SJSA1 (cell line): ENCODE results near the gene THPO. TPM values are rescaled to one million over a fixed set of nuclear protein-coding genes. Genes with fewer than 3 reads are reported as not detected.

Experiments
- DNase-seq, 2 experiments: peaks; one replicate each; pipeline ENCODE4 v3.0.0-alpha.2; 2015 to 2020; ENCODE audit warnings: low spot score in 2 of 2, low read depth in 1 of 2
- H3K27ac ChIP-seq: fragments of 250-450 bp; sonication (Bioruptor Pico); 2 replicates; pipeline ENCODE4 v1.5.1; 2020; ENCODE audit warnings: mild to moderate bottlenecking, moderate library complexity
- H3K27me3 ChIP-seq: fragments of 250-450 bp; sonication (Bioruptor Pico); replicated peaks from 2 replicates; pipeline ENCODE4 v1.5.1; 2020; ENCODE audit warnings: mild to moderate bottlenecking, moderate library complexity
- H3K36me3 ChIP-seq: fragments of 250-450 bp; sonication (Bioruptor Pico); 2 replicates; pipeline ENCODE4 v1.5.1; 2020; ENCODE audit warnings: mild to moderate bottlenecking
- H3K4me1 ChIP-seq: fragments of 250-450 bp; sonication (Bioruptor Pico); replicated peaks from 2 replicates; pipeline ENCODE4 v1.6.1; 2021; ENCODE audit warnings: mild to moderate bottlenecking
- H3K4me3 ChIP-seq: fragments of 250-450 bp; sonication (Bioruptor Pico); 2 replicates; pipeline ENCODE4 v1.5.1; 2020; ENCODE audit warnings: mild to moderate bottlenecking
- H3K9me3 ChIP-seq: fragments of 250-450 bp; sonication (Bioruptor Pico); replicated peaks from 2 replicates; pipeline ENCODE4 v1.5.1; 2020; ENCODE audit warnings: mild to moderate bottlenecking
- total RNA-seq: library from RNA; depleted of rRNA; stranded (reverse); fragments of >200 nt; shearing (Covaris generic); gene quantifications from 2 replicates; pipeline ENCODE4 v1.2.3, GENCODE V29; 2014

The THPO gene
- total RNA-seq, 1 experiment from 2014 or later: not detected

DNA sequence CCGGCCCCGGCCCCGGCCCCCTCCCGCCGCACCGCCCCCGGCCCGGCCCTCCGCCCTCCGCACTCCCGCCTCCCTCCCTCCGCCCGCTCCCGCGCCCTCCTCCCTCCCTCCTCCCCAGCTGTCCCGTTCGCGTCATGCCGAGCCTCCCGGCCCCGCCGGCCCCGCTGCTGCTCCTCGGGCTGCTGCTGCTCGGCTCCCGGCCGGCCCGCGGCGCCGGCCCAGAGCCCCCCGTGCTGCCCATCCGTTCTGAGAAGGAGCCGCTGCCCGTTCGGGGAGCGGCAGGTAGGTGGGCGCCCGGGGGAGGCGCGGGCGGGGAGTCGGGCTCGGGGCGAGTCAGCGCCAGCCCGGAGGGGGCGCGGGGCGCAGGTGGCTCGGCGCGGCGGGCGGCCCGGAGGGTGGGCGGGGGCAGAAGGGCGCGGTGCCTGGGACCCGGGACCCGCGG lies 2.2 kb upstream of the THPO start:
- H3K27me3 ChIP-seq: peaks cover 6% of the 10 kb centered on the region
- H3K9me3 ChIP-seq: no peaks in the 10 kb centered on the region
- H3K36me3 ChIP-seq: no peaks in the 10 kb centered on the region
- peak overlapping the region; percentile 33 for H3K4me3 ChIP-seq
- H3K4me1 ChIP-seq: peaks cover 6% of the 10 kb centered on the region
- peak in 1 of 2 experiments; percentile 57 for DNase-seq
- no peak overlapping the region for H3K27ac ChIP-seq

DNA sequence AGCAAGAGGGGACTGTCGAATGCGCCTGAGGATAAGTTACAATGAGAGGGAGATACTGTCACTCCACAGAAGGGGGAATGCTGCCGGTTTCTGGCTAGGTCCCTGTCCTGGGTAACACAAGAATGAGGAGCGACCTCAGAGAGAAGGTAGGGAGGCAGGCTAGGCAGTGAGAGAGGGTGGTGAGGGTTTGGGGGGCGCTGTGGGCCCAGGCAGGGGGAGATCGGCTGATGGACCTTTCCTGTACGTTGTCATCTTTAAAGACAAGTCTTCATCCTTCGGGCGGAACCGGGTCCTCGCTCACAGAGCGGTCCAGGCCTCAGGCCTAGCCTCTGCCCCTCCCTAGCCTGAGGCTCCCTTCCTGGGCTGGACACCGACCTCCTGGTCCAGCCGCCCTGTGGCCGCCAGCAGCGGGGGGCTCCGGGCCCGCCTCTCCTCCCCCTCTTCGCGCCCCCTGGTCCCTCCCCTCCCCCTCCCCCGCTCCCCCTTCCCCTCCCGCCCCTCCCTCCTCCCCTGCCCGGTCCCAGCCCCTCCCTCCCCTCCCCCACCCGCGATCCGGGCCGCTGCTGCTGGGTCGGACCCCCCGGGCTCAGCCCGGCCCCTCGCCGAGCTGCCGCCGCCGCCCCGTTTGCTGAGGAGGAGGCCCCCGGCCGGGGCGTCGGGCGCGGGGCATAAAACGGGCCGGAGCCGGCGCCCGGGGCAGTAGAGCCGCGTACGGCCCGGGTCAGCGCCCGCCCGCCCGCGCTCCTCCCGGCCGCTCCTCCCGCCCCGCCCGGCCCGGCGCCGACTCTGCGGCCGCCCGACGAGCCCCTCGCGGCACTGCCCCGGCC lies 1.6 kb upstream of the THPO start, which contains the start of gene CHRD:
CHRD (plus strand) TSS at position 697 of the 827 bp plus-strand sequence. CDS start 265 bp downstream, outside the sequence.
- Histone ChIP-seq H3K27me3 (peaks cover 6% of the 10 kb centered on the region), H3K4me3 (peak within 1 kb of the TSS; percentile 33), H3K4me1 (peaks cover 6% of the 10 kb centered on the region), H3K36me3 (no peaks in the 10 kb centered on the region), H3K27ac (no peak within 1 kb of the TSS), H3K9me3 (no peaks in the 10 kb centered on the region)
- no peak for DNase-seq

DNA sequence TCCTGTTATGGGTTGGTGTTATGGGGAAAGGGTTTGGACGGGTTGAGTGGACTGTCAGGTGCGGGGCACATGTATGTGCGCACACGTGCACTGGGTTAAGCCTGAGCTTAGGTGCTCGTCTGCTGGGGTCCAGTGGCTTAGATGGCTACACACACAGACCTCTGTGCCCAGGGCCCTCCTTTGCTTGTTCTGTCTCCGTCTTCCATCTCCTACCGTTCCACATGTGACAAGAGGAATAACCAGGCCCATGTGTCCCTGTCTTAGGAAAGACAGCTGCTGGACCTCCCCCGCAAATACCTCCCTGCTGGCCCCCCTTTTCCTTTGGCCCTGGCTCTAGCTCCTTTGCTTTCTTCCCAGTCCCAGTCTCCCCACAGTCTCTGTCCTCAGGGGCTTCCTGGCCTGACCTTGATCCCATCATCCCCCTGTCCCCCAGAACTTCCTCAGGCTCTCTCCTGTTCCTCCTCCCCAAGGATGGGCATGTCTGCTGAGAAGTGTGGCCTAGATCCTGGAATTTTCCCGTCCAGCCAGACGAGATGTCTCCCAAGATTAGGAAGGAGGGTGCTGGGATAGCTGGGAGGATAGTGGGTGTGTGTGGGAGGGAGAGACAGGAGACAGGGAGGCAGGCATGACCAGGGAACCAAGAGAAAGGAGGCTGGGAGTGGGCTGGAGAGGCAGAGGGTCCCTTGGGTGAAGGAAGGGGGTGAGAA lies 797 bp upstream of the THPO start:
- H3K9me3 ChIP-seq: no peaks in the 10 kb centered on the region
- DNase-seq: no peak
- H3K27me3 ChIP-seq: peaks cover 6% of the 10 kb centered on the region
- H3K36me3 ChIP-seq: no peaks in the 10 kb centered on the region
- H3K4me3 ChIP-seq: no peak overlapping the region
- H3K27ac ChIP-seq: no peak overlapping the region
- H3K4me1 ChIP-seq: peaks cover 6% of the 10 kb centered on the region

DNA sequence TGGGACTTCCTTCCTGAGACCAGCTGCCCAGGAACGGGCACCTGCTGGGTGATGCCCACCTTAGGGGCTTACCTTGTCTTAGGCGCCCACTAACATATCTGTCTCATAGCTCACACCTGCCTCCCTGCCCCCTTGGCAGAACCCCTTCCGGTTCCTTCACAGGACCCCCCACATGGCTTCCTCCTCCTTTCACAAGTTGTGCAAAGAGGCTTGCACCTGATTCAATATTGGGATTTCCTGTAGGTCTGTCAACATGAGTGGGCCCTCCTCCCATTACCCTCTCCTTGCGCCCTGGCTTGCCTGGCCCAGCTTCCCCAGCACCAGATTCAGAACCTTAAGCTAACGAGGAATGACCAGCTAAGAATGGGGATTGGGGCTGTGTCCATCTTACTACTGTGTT lies 633 bp downstream of the THPO start:
- Histone ChIP-seq H3K9me3 (no peaks in the 10 kb centered on the region), H3K27me3 (peaks cover 6% of the 10 kb centered on the region), H3K4me1 (peaks cover 6% of the 10 kb centered on the region), H3K27ac (no peak overlapping the region), H3K36me3 (no peaks in the 10 kb centered on the region), H3K4me3 (no peak overlapping the region)
- no peak for DNase-seq

DNA sequence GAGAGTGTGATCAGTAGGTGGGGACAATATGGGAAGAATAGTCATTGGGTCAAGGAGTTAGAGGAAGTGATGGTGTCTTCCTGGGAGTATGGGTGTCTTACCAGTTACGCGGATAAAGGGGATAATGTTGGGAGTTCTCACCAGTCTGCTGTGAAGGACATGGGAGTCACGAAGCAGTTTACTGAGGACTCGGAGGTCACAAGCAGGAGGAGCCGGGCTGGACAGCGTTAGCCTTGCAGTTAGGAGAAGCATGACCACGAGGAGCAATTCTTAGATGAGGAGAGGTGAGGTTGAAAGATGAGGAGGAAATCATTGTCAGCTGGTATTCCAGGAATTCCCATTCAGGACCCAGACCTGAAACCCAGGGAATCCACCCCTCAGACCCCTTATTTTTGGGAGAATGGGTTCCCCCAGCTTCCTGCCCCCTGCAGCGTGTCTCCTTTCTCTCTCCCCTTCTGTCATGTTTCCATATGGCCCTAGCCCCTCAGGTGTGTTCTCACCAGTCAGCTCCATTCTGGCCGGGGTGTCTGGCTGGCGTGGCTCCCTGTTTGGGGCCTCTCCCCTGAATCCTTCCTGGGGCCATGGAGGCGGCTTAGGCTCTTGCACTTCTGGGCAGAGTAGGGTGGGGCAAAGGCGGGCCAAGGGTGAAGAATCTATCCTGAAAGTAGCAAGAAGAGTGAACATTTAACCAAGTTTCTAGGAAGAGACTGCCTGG lies 2.1 kb downstream of the THPO start:
- Histone ChIP-seq H3K4me1 (peaks cover 6% of the 10 kb centered on the region), H3K27me3 (peaks cover 4% of the 10 kb centered on the region), H3K27ac (no peak overlapping the region)

DNA sequence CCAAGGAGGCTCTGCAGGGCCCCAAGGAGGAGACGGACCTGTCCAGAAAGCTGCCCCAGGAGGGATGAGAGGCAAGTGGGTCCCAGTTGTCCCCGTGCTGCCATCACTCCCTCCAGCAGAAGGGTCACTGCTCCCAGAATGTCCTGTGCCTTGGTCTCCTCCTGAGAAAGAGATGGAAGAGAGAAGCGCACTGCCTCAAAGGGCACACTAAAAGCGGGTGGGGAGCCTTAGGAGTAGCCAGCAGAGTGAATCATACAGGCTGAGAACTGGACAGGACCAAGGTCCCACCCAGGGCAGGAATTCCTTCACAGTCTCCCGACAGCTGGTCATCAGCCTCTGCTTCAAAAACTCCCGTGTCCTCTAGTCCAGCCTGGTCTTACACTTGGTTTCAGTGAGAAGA lies 4.6 kb downstream of the THPO start:
- no peak overlapping the region for H3K4me3 ChIP-seq
- no peaks in the 10 kb centered on the region for H3K4me1 ChIP-seq
- no peak overlapping the region for H3K27ac ChIP-seq
- DNase-seq: no peak
- H3K36me3 ChIP-seq: peaks cover 7% of the 10 kb centered on the region
- no peaks in the 10 kb centered on the region for H3K9me3 ChIP-seq
- H3K27me3 ChIP-seq: no peaks in the 10 kb centered on the region

More for the DNA sequence above, 2.1 kb downstream of the THPO start:
- no peaks in the 10 kb centered on the region for H3K9me3 ChIP-seq
- no peak overlapping the region for H3K4me3 ChIP-seq
- H3K36me3 ChIP-seq: no peaks in the 10 kb centered on the region
- no peak for DNase-seq

DNA sequence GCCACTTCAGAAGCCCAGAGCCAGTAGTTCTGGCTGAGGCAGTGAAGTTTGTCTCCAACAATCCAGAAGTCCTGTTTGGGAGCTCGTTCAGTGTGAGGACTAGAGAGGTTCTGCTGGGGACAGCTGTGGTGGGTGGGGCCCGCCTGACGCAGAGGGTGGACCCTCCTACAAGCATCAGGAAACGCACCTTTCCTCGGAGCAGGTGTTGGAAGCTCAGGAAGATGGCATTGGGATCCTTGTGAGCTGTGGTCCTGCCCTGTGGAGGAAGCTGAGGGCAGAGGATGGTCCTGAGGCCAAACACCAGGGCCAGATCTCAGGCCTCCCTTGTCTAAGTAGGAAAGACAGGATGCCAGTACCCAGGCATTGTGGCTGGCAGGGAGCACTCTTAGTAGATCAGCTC lies 5.1 kb downstream of the THPO start:
- no peak overlapping the region for H3K4me3 ChIP-seq
- no peaks in the 10 kb centered on the region for H3K4me1 ChIP-seq
- peaks cover 12% of the 10 kb centered on the region for H3K36me3 ChIP-seq
- no peak overlapping the region for H3K27ac ChIP-seq
- H3K27me3 ChIP-seq: no peaks in the 10 kb centered on the region
- no peak for DNase-seq
- no peaks in the 10 kb centered on the region for H3K9me3 ChIP-seq

DNA sequence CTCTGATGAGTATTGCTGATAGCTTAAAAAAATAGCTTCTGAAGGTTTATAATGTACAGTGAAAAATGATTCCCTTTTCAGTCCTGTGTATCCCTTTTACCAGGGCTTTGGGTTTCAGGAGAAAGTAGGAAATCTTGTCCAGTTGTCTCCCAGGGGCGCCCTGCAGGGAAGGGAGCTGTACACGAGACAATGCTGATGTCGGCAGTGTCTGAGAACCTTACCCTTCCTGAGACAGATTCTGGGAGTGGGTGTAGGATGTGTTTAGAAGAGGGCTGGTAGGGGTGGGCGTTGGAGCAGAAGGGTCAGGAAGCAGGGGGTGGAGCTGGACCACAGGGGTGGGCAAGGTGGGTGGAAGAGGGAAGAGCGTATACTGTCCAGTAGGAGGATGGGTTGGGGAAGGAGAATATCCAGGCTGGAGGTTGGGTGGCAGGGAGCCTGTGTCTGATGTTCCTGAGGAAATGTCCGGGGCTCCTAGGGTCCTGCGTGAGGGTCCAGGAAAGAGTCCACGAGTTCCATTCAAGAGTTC lies 5.6 kb downstream of the THPO start:
- DNase-seq: no peak
- Histone ChIP-seq H3K27ac (no peak overlapping the region), H3K4me3 (no peak overlapping the region), H3K36me3 (peaks cover 16% of the 10 kb centered on the region), H3K27me3 (no peaks in the 10 kb centered on the region), H3K4me1 (no peaks in the 10 kb centered on the region), H3K9me3 (no peaks in the 10 kb centered on the region)

DNA sequence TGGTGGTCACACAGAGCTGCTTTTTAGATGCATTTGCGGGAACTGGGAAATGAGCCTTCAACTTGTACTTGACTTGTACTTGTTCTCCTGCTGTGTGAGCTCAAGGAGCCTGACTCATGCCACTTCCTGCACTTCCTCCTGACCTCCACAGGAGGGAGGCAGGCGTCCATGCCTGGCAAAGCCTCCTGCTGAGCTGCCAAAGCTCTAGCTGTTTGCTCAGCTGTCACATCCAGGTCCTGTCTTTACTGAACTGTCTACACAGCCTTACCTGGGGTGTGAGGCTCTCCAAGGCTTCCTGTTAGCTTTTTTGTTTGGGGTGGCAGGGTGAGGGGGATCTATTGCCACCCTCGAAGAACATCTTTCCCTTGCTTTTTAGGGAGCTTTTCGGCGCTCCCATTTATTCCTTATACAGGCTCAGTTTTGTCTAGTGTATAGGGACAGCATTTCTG lies 6.4 kb downstream of the THPO start:
- DNase-seq: peak; percentile 58 to 76
- H3K9me3 ChIP-seq: no peaks in the 10 kb centered on the region
- no peaks in the 10 kb centered on the region for H3K4me1 ChIP-seq
- no peak overlapping the region for H3K4me3 ChIP-seq
- H3K36me3 ChIP-seq: peaks cover 21% of the 10 kb centered on the region
- H3K27ac ChIP-seq: no peak overlapping the region
- H3K27me3 ChIP-seq: no peaks in the 10 kb centered on the region

DNA sequence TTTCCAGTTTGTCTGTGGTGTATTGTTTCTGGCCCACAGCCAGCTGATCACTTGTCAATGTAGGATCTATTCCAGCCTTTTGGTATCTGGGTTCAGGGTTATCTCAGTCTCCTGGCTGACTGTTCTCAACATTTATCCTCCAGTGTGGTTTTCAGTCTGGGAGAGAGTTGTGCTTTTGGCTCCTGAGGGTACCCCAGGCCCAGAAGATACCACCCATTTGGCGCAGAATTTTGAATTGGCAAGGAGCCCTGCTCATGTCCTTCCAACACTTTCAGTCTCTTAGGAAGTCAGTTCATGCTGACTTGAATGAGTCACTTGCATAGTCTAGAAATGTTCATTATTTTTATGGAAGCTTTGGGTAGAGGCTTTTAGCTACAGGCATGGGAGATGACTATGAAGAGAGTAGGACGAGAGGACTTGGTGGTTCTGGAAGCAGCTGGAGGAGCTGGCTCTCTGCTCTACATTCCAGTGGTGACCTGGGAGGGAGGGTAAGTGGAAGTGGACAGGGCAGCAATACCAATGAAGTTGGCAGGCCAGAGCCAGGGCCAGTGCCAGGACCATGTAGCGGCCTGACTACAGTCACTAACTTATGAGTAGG lies 9.3 kb downstream of the THPO start:
- no peak for DNase-seq
- Histone ChIP-seq H3K36me3 (peaks cover 46% of the 10 kb centered on the region), H3K4me3 (no peak overlapping the region), H3K4me1 (peaks cover 5% of the 10 kb centered on the region; the same call in 1 of the 2 replicates), H3K9me3 (no peaks in the 10 kb centered on the region), H3K27ac (no peak overlapping the region), H3K27me3 (no peaks in the 10 kb centered on the region)

DNA sequence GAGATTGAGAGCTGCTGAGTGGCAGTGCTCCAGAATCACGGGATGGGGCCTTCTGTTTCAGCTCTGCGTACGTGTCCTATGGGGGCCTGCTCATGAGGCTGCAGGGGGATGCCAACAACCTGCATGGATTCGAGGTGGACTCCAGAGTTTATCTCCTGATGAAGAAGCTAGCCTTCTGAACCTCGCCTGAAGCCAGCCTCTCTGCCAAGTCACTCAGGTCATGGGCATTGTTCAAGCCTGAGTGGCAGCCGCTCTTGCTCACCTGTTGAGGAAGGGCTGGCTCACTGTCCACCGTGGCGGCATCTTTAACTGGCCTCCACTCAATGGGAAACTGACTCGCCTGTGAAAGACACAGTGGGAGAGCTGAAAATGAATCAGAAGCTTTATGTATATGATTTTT lies 9.9 kb downstream of the THPO start:
- Histone ChIP-seq H3K4me1 (peaks cover 9% of the 10 kb centered on the region; the same call in 1 of the 2 replicates), H3K36me3 (peaks cover 49% of the 10 kb centered on the region), H3K4me3 (no peak overlapping the region), H3K9me3 (no peaks in the 10 kb centered on the region), H3K27ac (no peak overlapping the region), H3K27me3 (no peaks in the 10 kb centered on the region)
- DNase-seq: no peak

DNA sequence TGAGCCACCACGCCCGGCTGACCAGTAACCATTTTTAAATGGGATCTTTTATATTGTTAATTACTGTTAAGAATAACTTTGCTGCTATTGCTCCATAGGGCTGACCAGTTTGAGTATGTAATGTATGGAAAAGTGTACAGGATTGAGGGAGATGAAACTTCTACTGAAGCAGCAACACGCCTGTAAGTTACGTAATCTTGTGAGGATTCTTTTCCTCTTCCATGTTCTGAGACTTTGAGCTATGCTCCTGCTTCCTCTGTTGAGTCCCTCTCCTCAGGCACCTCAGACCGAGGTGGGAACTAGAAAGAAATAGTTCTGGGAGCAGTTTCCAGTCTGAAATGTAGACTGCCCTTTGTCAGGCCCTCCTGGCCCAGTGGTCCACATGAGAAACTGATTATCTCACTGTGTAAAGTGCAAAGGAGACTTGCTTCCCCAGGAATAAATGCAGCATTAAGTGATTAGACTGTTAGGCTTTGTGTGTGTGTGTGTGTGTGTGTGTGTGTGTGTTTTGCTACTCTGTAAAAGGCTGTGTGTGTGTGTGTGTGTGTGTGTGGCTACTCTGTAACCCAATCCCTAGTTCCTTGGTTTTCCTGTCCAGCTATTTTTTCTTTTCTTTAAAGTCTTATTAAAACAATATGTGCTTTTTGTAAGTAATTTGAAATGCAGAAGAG lies 11.3 kb downstream of the THPO start:
- no peaks in the 10 kb centered on the region for H3K9me3 ChIP-seq
- no peak overlapping the region for H3K27ac ChIP-seq
- no peak overlapping the region for H3K4me3 ChIP-seq
- H3K27me3 ChIP-seq: no peaks in the 10 kb centered on the region
- H3K4me1 ChIP-seq: peaks cover 18% of the 10 kb centered on the region; the same call in 1 of the 2 replicates
- no peak for DNase-seq
- H3K36me3 ChIP-seq: peaks cover 49% of the 10 kb centered on the region
